Gastrocnemius medialis (tissue), 4 donors: ENCODE measurements around the gene FAM181A. TPM values are rescaled to one million over a fixed set of nuclear protein-coding genes. Genes with fewer than 3 reads are reported as not detected.
A peak's percentile ranks its signal among the peaks of the same experiment; 100 is the strongest.

Experiments used
- ATAC-seq, 2 donors: fragments of 150-250 bp; one replicate each; pipeline ENCODE4 v1.9.1; 2016
- DNase-seq, 2 donors: peaks; one replicate each; pipeline ENCODE4 v3.0.0-alpha.2; 2019
- H3K27ac ChIP-seq, 4 donors: fragments of 200-600 bp; sonication (generic); 1 replicate in 1 of 4; 2 replicates in 3 of 4; pipeline ENCODE4 v1.5.1; 2016 to 2018; ENCODE audit warnings: mild to moderate bottlenecking in 2 of 4, moderate library complexity in 1 of 4
- H3K27me3 ChIP-seq, 3 donors: fragments of 200-600 bp; sonication (generic) in 2 of 3; 1 replicate in 1 of 3; 2 replicates in 2 of 3; pipeline versions ENCODE4 v1.5.1 to v1.6.0; 2016 to 2019; ENCODE audit warnings: mild to moderate bottlenecking in 1 of 3, moderate library complexity in 1 of 3
- H3K36me3 ChIP-seq, 2 donors: fragments of 200-600 bp; sonication (generic) in 1 of 2; one replicate each; pipeline ENCODE4 v1.5.1; 2017 to 2018
- H3K4me1 ChIP-seq, 2 donors: fragments of 200-600 bp; sonication (generic) in 1 of 2; one replicate each; pipeline ENCODE4 v1.5.1; 2016 to 2017; ENCODE audit warnings: mild to moderate bottlenecking in 2 of 2
- H3K4me3 ChIP-seq, 4 donors: fragments of 200-600 bp; sonication (generic) in 3 of 4; 1 replicate in 1 of 4; 2 replicates in 3 of 4; pipeline ENCODE4 v1.5.1; 2016 to 2019; ENCODE audit warnings: mild to moderate bottlenecking in 2 of 4
- H3K9me3 ChIP-seq, 3 donors: fragments of 200-600 bp; sonication (generic) in 2 of 3; 1 replicate in 1 of 3; 2 replicates in 2 of 3; pipeline ENCODE4 v1.5.1; 2016 to 2019
- CTCF ChIP-seq, 5 experiments: fragments of 450-650 bp in 3 of 5; fragments of 200-600 bp in 2 of 5; sonication (generic) in 2 of 5; IDR thresholded peaks in 4 of 5; conservative IDR thresholded peaks in 1 of 5; 1 replicate in 4 of 5; 2 replicates in 1 of 5; pipeline ENCODE4 v1.5.1; 2016 to 2019; ENCODE audit warnings: antibody characterized with exemption in 5 of 5, mild to moderate bottlenecking in 3 of 5, moderate library complexity in 3 of 5
- POLR2A ChIP-seq, 2 donors: fragments of 450-650 bp; IDR thresholded peaks; one replicate each; pipeline ENCODE4 v1.6.1; 2017; ENCODE audit warnings: antibody characterized with exemption in 2 of 2, mild to moderate bottlenecking in 2 of 2, moderate library complexity in 2 of 2
- in situ Hi-C, 4 donors: fragments of 200-750 bp; cut with MboI; loops; one replicate each; pipeline versions ENCODE4 v1.15.0 to v1.8.0; 2017; ENCODE audit warnings: low sequenced_read_pairs in 4 of 4
- intact Hi-C: fragments of 100-400 bp; cut with DNase I; formaldehyde crosslinking; loops from one replicate; pipeline ENCODE4 v1.15.1; 2023; ENCODE audit warnings: low total_unique reads
- total RNA-seq, 4 donors: library from RNA; depleted of rRNA; stranded (reverse); fragments of >200 nt; gene quantifications; one replicate each; pipeline versions ENCODE4 v1.1.0 to v1.2.3, GENCODE V29; 2016

FAM181A gene
- total RNA-seq, 4 donors from 2014 or later: not detected

- peak; percentile 45 to 64 for ATAC-seq
- Histone ChIP-seq H3K36me3 (peaks cover 0 to 6% of the 10 kb centered on the region in 2 donors), H3K9me3 (no peaks in the 10 kb centered on the region), H3K27me3 (no peaks in the 10 kb centered on the region), H3K27ac (peak overlapping the region; percentile 97 to 100 (median 98)), H3K4me1 (peaks cover 94 to 97% of the 10 kb centered on the region in 2 donors), H3K4me3 (peak overlapping the region in 3 of 4 donors; percentile 4 to 22 (median 8))
- in situ Hi-C loops (no loop called here), intact Hi-C loops (no loop called here)
- TF ChIP-seq POLR2A (IDR thresholded peaks at IDR 0.05) (peak in 1 of 2 donors; percentile 58), CTCF (IDR thresholded peaks at IDR 0.05 in 4 of 5, conservative IDR thresholded peaks at IDR 0.05 in 1 of 5) (no peak)
- DNase-seq: peak; percentile 85 to 86
Measured at GRCh38 chr14:93962701-93963601, 35.8 kb downstream of the FAM181A start.

GRCh38 chr14:93963692-93964091 is 36.5 kb downstream of the FAM181A start:
- peaks cover 94 to 97% of the 10 kb centered on the region in 2 donors for H3K4me1 ChIP-seq
- H3K27ac ChIP-seq: peak overlapping the region; percentile 97 to 100 (median 98)
- ATAC-seq (peak; percentile 4 to 11), DNase-seq (peak in 1 of 2 donors; percentile 68)
- peak overlapping the region in 1 of 4 donors; percentile 22 for H3K4me3 ChIP-seq
- intact Hi-C loops (no loop called here), in situ Hi-C loops (no loop called here)
- no peak for TF ChIP-seq CTCF (IDR thresholded peaks at IDR 0.05 in 4 of 5, conservative IDR thresholded peaks at IDR 0.05 in 1 of 5)
- TF ChIP-seq POLR2A (IDR thresholded peaks at IDR 0.05): no peak
- no peaks in the 10 kb centered on the region for H3K9me3 ChIP-seq
- no peaks in the 10 kb centered on the region for H3K27me3 ChIP-seq
- H3K36me3 ChIP-seq: peaks cover 0 to 6% of the 10 kb centered on the region in 2 donors

GRCh38 chr14:93964281-93964680 is 37.1 kb downstream of the FAM181A start:
- H3K36me3 ChIP-seq: peaks cover 0 to 6% of the 10 kb centered on the region in 2 donors
- intact Hi-C loops: no loop called here
- TF ChIP-seq CTCF (IDR thresholded peaks at IDR 0.05 in 4 of 5, conservative IDR thresholded peaks at IDR 0.05 in 1 of 5): no peak
- peak in 1 of 2 donors; percentile 44 for TF ChIP-seq POLR2A (IDR thresholded peaks at IDR 0.05)
- ATAC-seq: peak in 1 of 2 donors; percentile 10
- in situ Hi-C loops: no loop called here
- DNase-seq: peak in 1 of 2 donors; percentile 48
- H3K9me3 ChIP-seq: no peaks in the 10 kb centered on the region
- H3K27me3 ChIP-seq: no peaks in the 10 kb centered on the region
- peak overlapping the region; percentile 97 to 100 (median 98) for H3K27ac ChIP-seq
- peaks cover 94 to 97% of the 10 kb centered on the region in 2 donors for H3K4me1 ChIP-seq
- H3K4me3 ChIP-seq: no peak overlapping the region

- peaks cover 96 to 99% of the 10 kb centered on the region in 2 donors for H3K4me1 ChIP-seq
- H3K9me3 ChIP-seq: no peaks in the 10 kb centered on the region
- intact Hi-C loops (no loop called here), in situ Hi-C loops (no loop called here)
- no peak for DNase-seq
- peak overlapping the region in 1 of 4 donors; percentile 15 for H3K4me3 ChIP-seq
- peak overlapping the region; percentile 97 to 100 (median 98) for H3K27ac ChIP-seq
- no peak for TF ChIP-seq POLR2A (IDR thresholded peaks at IDR 0.05)
- no peak for TF ChIP-seq CTCF (IDR thresholded peaks at IDR 0.05 in 4 of 5, conservative IDR thresholded peaks at IDR 0.05 in 1 of 5)
- no peaks in the 10 kb centered on the region for H3K27me3 ChIP-seq
- peaks cover 0 to 6% of the 10 kb centered on the region in 2 donors for H3K36me3 ChIP-seq
- no peak for ATAC-seq
Measured at GRCh38 chr14:93964820-93965286, 37.7 kb downstream of the FAM181A start.
